Liver (tissue), 9 donors: ENCODE results near the gene SPATA31C1. TPM values are rescaled to one million over a fixed set of nuclear protein-coding genes. Genes with fewer than 3 reads are reported as not detected.

Experiments used
- DNase-seq: peaks from one replicate; pipeline ENCODE4 v3.0.0-alpha.2; 2017; ENCODE audit warnings: low spot score
- H3K27ac ChIP-seq, 2 donors: one replicate each; pipeline ENCODE4 v1.7.0; 2013; ENCODE audit warnings: inconsistent platforms in 2 of 2, low read length in 2 of 2, control low read depth in 1 of 2, low read depth in 1 of 2, mild to moderate bottlenecking in 1 of 2
- H3K27me3 ChIP-seq, 4 donors: one replicate each; pipeline versions ENCODE4 v1.6.1 to v1.7.0; 2013; ENCODE audit warnings: low read length in 3 of 4, inconsistent platforms in 1 of 4, mild to moderate bottlenecking in 1 of 4, moderate library complexity in 1 of 4; ENCODE audit not compliant: control insufficient read depth in 4 of 4, insufficient read depth in 4 of 4
- H3K36me3 ChIP-seq, 4 donors: one replicate each; pipeline versions ENCODE4 v1.6.1 to v1.7.0; 2013; ENCODE audit warnings: low read length in 3 of 4, mild to moderate bottlenecking in 3 of 4, low read depth in 1 of 4, moderate library complexity in 1 of 4; ENCODE audit not compliant: control insufficient read depth in 4 of 4, insufficient read depth in 3 of 4
- H3K4me1 ChIP-seq, 4 donors: one replicate each; pipeline versions ENCODE4 v1.6.1 to v1.7.0; 2013; ENCODE audit warnings: low read length in 3 of 4, mild to moderate bottlenecking in 3 of 4, moderate library complexity in 1 of 4; ENCODE audit not compliant: control insufficient read depth in 4 of 4, insufficient read depth in 4 of 4
- H3K4me3 ChIP-seq, 3 donors: one replicate each; pipeline versions ENCODE4 v1.6.1 to v1.7.0; 2013; ENCODE audit warnings: low read length in 3 of 3, control low read depth in 1 of 3, low read depth in 1 of 3, mild to moderate bottlenecking in 1 of 3
- H3K9ac ChIP-seq, 2 donors: one replicate each; pipeline ENCODE4 v1.7.0; 2013; ENCODE audit warnings: low read length in 2 of 2, mild to moderate bottlenecking in 2 of 2, moderate library complexity in 2 of 2, control low read depth in 1 of 2, low read depth in 1 of 2
- H3K9me3 ChIP-seq, 4 donors: one replicate each; pipeline versions ENCODE4 v1.6.1 to v1.7.0; 2013; ENCODE audit warnings: low read length in 3 of 4; ENCODE audit not compliant: control insufficient read depth in 4 of 4
- EGR1 ChIP-seq, 2 donors: IDR thresholded peaks; 2 replicates each; pipeline ENCODE4 v1.6.1; 2016 to 2018; ENCODE audit warnings: antibody characterized with exemption in 2 of 2, low read depth in 2 of 2
- FOXA1 ChIP-seq: IDR thresholded peaks from 2 replicates; pipeline ENCODE4 v1.6.1; 2016; ENCODE audit warnings: antibody characterized with exemption
- FOXA2 ChIP-seq: IDR thresholded peaks from 2 replicates; pipeline ENCODE4 v1.6.1; 2016; ENCODE audit warnings: antibody characterized with exemption
- GABPA ChIP-seq, 2 donors: IDR thresholded peaks in 1 of 2; conservative IDR thresholded peaks in 1 of 2; 2 replicates each; pipeline ENCODE4 v1.6.1; 2016; ENCODE audit warnings: antibody characterized with exemption in 2 of 2, mild to moderate bottlenecking in 1 of 2, moderate library complexity in 1 of 2
- HNF4A ChIP-seq, 2 donors: conservative IDR thresholded peaks; 2 replicates each; pipeline ENCODE4 v1.6.1; 2016; ENCODE audit warnings: antibody characterized with exemption in 2 of 2, mild to moderate bottlenecking in 2 of 2
- HNF4G ChIP-seq: IDR thresholded peaks from 2 replicates; pipeline ENCODE4 v1.6.1; 2016; ENCODE audit warnings: antibody characterized with exemption
- JUND ChIP-seq, 2 donors: IDR thresholded peaks; 2 replicates each; pipeline ENCODE4 v1.6.1; 2016; ENCODE audit warnings: antibody characterized with exemption in 2 of 2
- RXRA ChIP-seq, 2 donors: IDR thresholded peaks; 2 replicates each; pipeline ENCODE4 v1.6.1; 2017 to 2018; ENCODE audit warnings: antibody characterized with exemption in 2 of 2, mild to moderate bottlenecking in 1 of 2
- SP1 ChIP-seq: IDR thresholded peaks from 2 replicates; pipeline ENCODE4 v1.6.1; 2018; ENCODE audit warnings: antibody characterized with exemption, mild to moderate bottlenecking
- TAF1 ChIP-seq: conservative IDR thresholded peaks from 2 replicates; pipeline ENCODE4 v1.6.1; 2016; ENCODE audit warnings: antibody characterized with exemption, mild to moderate bottlenecking
- WGBS: extraction: QIAGEN DNeasy Blood & Tissue Kit; methylation state at CpG from one replicate; pipeline ENCODE4 v1.1.7; 2013; 5-methylcytosine and 5-hydroxymethylcytosine counted together
- polyA plus RNA-seq, 2 donors: library from polyadenylated mRNA; stranded (reverse) in 1 of 2; unstranded in 1 of 2; fragments of 200-250 nt in 1 of 2; fragments of >200 nt in 1 of 2; fragmentation: Nextera tagmentation in 1 of 2; extraction: Ambion mirVana in 1 of 2; gene quantifications; one replicate each; pipeline versions ENCODE4 v1.2.1 to v1.2.3, GENCODE V29; 2013 to 2015
- total RNA-seq, 2 donors: library from RNA; depleted of rRNA; stranded (reverse); fragments of >200 nt; gene quantifications; one replicate each; pipeline ENCODE4 v1.2.3, GENCODE V29; 2014
- TF ChIP-seq, protein P1 (sequence below): IDR thresholded peaks from 2 replicates; pipeline ENCODE4 v1.6.1; 2016; ENCODE audit warnings: antibody characterized with exemption
- TF ChIP-seq, protein P2 (sequence below): fragments of 150-350 bp; IDR thresholded peaks from 2 replicates; pipeline ENCODE4 v1.5.1; 2017; ENCODE audit warnings: improper control_type of control experiment, low read depth, low read length; ENCODE audit not compliant: missing input control
- TF ChIP-seq, protein P3 (sequence below): IDR thresholded peaks from 2 replicates; pipeline ENCODE4 v1.6.1; 2016; ENCODE audit warnings: antibody characterized with exemption, mild to moderate bottlenecking
- TF ChIP-seq, protein P4 (sequence below): IDR thresholded peaks from 2 replicates; pipeline ENCODE4 v1.6.1; 2016; ENCODE audit warnings: antibody characterized with exemption
- TF ChIP-seq, protein P5 (sequence below): IDR thresholded peaks from 2 replicates; pipeline ENCODE4 v1.6.1; 2016; ENCODE audit warnings: antibody characterized with exemption
- donor health status: healthy.
- donor health status: healthy.
- donor health status: healthy.
- donor health status: healthy.
- donor health status: healthy.

SPATA31C1 gene
- total and polyA plus RNA-seq, 4 donors: 0.05 TPM; not detected in 3

DNA sequence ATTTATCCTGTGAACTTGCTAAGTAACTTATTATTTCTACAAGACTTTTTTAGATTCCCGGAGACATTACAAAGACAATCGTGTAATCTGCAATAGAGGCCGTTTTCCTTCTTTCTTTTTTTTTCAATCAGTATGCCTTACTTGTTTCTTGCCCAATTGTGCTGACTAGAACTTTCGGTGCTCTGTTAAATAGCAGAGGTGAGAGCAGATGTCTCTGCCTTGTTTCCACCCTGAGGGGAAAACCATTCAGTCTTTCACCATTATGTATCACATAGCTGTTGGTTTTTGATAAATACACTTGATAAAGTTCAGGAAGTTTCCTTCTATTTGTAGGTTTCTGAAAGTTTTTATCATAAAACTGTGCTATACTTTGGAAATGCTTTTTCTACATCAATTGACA lies 24.8 kb upstream of the SPATA31C1 start:
- no peak overlapping the region for H3K4me3 ChIP-seq
- H3K27ac ChIP-seq: no peak overlapping the region
- TF ChIP-seq HNF4G: no peak
- TF ChIP-seq TAF1: no peak
- TF ChIP-seq, protein P1, sequence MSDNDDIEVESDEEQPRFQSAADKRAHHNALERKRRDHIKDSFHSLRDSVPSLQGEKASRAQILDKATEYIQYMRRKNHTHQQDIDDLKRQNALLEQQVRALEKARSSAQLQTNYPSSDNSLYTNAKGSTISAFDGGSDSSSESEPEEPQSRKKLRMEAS: no peak
- TF ChIP-seq RXRA (IDR thresholded peaks at IDR 0.05): no peak
- no peak for TF ChIP-seq GABPA (IDR thresholded peaks at IDR 0.05 in 1 of 2, conservative IDR thresholded peaks at IDR 0.05 in 1 of 2)
- 82% methylated on average over 4 of the region's 4 CpGs for WGBS
- no peak for DNase-seq
- no peaks in the 10 kb centered on the region for H3K27me3 ChIP-seq
- H3K9ac ChIP-seq: no peak overlapping the region
- no peaks in the 10 kb centered on the region for H3K4me1 ChIP-seq
- H3K36me3 ChIP-seq: no peaks in the 10 kb centered on the region
- H3K9me3 ChIP-seq: no peaks in the 10 kb centered on the region

DNA sequence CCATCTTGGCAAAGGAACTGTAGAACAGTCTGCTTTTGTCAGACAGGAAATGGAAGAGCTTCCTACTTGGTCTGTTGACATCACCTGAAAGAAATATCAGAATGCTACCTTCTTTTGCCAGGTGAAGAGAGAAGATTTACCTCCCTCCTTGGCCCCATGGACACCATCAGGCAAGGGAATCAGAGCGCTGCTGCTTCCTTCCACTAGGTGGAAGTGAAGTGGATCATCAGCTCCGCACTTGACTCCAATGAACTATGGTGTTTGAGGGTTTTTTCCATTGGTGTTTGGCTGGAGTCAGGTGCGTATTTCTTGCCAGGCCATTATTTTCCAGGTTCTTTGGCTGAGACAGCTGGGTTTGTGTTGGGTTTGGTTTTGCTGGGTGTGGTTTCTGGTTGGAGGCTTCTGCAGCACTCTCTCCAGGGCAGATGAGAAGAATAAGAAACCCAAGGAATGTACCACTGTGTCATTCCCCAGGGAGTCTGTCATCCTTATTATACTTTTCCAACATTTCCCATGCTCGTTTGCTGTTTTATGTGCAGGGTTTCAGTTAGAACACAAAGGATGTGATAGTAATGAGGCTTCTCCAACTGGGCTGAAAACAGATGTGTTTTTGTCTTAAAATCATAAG lies 22.6 kb upstream of the SPATA31C1 start:
- Histone ChIP-seq H3K36me3 (no peaks in the 10 kb centered on the region), H3K4me3 (no peak overlapping the region), H3K4me1 (no peaks in the 10 kb centered on the region), H3K27ac (no peak overlapping the region), H3K9ac (no peak overlapping the region), H3K9me3 (no peaks in the 10 kb centered on the region), H3K27me3 (no peaks in the 10 kb centered on the region)
- no peak for DNase-seq
- TF ChIP-seq EGR1 (IDR thresholded peaks at IDR 0.05; ENCODE audit: low read depth in 2 of 2) (no peak), HNF4G (no peak), JUND (IDR thresholded peaks at IDR 0.05) (no peak), FOXA2 (no peak), FOXA1 (no peak), SP1 (no peak), HNF4A (conservative IDR thresholded peaks at IDR 0.05) (no peak)
- TF ChIP-seq, protein P2, sequence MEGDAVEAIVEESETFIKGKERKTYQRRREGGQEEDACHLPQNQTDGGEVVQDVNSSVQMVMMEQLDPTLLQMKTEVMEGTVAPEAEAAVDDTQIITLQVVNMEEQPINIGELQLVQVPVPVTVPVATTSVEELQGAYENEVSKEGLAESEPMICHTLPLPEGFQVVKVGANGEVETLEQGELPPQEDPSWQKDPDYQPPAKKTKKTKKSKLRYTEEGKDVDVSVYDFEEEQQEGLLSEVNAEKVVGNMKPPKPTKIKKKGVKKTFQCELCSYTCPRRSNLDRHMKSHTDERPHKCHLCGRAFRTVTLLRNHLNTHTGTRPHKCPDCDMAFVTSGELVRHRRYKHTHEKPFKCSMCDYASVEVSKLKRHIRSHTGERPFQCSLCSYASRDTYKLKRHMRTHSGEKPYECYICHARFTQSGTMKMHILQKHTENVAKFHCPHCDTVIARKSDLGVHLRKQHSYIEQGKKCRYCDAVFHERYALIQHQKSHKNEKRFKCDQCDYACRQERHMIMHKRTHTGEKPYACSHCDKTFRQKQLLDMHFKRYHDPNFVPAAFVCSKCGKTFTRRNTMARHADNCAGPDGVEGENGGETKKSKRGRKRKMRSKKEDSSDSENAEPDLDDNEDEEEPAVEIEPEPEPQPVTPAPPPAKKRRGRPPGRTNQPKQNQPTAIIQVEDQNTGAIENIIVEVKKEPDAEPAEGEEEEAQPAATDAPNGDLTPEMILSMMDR: no peak
- TF ChIP-seq, protein P3, sequence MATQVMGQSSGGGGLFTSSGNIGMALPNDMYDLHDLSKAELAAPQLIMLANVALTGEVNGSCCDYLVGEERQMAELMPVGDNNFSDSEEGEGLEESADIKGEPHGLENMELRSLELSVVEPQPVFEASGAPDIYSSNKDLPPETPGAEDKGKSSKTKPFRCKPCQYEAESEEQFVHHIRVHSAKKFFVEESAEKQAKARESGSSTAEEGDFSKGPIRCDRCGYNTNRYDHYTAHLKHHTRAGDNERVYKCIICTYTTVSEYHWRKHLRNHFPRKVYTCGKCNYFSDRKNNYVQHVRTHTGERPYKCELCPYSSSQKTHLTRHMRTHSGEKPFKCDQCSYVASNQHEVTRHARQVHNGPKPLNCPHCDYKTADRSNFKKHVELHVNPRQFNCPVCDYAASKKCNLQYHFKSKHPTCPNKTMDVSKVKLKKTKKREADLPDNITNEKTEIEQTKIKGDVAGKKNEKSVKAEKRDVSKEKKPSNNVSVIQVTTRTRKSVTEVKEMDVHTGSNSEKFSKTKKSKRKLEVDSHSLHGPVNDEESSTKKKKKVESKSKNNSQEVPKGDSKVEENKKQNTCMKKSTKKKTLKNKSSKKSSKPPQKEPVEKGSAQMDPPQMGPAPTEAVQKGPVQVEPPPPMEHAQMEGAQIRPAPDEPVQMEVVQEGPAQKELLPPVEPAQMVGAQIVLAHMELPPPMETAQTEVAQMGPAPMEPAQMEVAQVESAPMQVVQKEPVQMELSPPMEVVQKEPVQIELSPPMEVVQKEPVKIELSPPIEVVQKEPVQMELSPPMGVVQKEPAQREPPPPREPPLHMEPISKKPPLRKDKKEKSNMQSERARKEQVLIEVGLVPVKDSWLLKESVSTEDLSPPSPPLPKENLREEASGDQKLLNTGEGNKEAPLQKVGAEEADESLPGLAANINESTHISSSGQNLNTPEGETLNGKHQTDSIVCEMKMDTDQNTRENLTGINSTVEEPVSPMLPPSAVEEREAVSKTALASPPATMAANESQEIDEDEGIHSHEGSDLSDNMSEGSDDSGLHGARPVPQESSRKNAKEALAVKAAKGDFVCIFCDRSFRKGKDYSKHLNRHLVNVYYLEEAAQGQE: no peak
- TF ChIP-seq, protein P4, sequence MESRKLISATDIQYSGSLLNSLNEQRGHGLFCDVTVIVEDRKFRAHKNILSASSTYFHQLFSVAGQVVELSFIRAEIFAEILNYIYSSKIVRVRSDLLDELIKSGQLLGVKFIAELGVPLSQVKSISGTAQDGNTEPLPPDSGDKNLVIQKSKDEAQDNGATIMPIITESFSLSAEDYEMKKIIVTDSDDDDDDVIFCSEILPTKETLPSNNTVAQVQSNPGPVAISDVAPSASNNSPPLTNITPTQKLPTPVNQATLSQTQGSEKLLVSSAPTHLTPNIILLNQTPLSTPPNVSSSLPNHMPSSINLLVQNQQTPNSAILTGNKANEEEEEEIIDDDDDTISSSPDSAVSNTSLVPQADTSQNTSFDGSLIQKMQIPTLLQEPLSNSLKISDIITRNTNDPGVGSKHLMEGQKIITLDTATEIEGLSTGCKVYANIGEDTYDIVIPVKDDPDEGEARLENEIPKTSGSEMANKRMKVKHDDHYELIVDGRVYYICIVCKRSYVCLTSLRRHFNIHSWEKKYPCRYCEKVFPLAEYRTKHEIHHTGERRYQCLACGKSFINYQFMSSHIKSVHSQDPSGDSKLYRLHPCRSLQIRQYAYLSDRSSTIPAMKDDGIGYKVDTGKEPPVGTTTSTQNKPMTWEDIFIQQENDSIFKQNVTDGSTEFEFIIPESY: no peak
- TF ChIP-seq, protein P5, sequence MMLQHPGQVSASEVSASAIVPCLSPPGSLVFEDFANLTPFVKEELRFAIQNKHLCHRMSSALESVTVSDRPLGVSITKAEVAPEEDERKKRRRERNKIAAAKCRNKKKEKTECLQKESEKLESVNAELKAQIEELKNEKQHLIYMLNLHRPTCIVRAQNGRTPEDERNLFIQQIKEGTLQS: no peak
- 86% methylated on average over 4 of the region's 4 CpGs for WGBS
